Measurements from ENCODE around the gene MS4A6A. TPM values are rescaled to one million over a fixed set of nuclear protein-coding genes. Genes with fewer than 3 reads are reported as not detected.
"Not testable (repeated sequence)": the region's sequence is repeated elsewhere in the genome, so short reads cannot be mapped to it uniquely, and the experiment has no call there.

MS4A6A gene
- total RNA-seq, 1 donor from 2014 or later = not detected

DNA sequence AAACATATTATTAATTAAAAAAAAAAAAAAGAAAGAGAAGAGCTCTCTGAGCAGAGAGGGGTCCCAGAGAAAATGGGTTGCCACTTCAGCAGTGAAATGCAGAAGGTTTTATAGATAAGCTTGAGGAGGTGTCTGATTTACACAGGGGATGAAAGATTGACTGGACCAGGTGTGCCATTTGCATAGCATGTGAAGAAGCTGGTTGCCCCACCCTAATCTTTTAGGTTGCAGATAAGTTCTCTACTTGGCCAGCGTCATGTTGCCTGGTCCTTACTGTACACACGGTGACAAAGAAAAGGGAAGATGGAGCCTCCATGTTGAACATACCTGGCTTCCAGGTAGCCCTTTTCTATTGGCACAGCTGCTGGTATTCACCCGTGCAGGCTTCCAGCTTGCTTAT is 53.0 kb downstream of the MS4A6A start:
- Mint-ChIP-seq H3K4me1 (peaks cover 15% of the 10 kb centered on the region), H3K27ac (no peak overlapping the region), H3K4me3 (no peak overlapping the region), H3K9me3 (peaks cover 3% of the 10 kb centered on the region), H3K27me3 (peaks cover 3% of the 10 kb centered on the region), H3K36me3 (ENCODE audit: low read depth) (no peaks in the 10 kb centered on the region)
- intact Hi-C loops (cut with micrococcal nuclease) = loop anchor here (1.0 kb wide), 2 partner anchors 307 to 376 kb away; no protein-coding TSS in a partner anchor
- ATAC-seq (ENCODE audit: low read depth) (no peak), DNase-seq (no peak)
- ChIA-PET POLR2A (no interaction called here), CTCF (interaction anchor here (0.6 to 0.8 kb wide), 2 partner anchors 307 to 376 kb away, joined by 3 read pairs; no protein-coding TSS in a partner anchor)
- TF ChIP-seq, protein P1, sequence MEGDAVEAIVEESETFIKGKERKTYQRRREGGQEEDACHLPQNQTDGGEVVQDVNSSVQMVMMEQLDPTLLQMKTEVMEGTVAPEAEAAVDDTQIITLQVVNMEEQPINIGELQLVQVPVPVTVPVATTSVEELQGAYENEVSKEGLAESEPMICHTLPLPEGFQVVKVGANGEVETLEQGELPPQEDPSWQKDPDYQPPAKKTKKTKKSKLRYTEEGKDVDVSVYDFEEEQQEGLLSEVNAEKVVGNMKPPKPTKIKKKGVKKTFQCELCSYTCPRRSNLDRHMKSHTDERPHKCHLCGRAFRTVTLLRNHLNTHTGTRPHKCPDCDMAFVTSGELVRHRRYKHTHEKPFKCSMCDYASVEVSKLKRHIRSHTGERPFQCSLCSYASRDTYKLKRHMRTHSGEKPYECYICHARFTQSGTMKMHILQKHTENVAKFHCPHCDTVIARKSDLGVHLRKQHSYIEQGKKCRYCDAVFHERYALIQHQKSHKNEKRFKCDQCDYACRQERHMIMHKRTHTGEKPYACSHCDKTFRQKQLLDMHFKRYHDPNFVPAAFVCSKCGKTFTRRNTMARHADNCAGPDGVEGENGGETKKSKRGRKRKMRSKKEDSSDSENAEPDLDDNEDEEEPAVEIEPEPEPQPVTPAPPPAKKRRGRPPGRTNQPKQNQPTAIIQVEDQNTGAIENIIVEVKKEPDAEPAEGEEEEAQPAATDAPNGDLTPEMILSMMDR (IDR thresholded peaks at IDR 0.05) = no peak

DNA sequence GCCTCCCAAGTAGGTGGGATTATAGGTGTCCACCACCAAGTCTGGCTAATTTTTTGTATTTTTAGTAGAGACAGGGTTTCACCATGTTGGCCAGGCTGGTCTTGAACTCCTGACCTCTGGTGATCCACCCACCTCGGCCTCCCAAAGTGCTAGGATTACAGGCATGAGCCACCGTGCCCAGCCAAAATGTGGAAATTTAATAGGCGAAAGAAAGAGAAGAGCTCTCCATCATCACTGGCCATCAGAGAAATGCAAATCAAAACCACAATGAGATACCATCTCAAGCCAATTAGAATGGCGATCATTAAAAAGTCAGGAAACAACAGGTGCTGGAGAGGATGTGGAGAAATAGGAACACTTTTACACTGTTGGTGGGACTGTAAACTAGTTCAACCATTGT is 54.0 kb downstream of the MS4A6A start:
- DNase-seq; CTCF ChIA-PET; H3K9me3 Mint-ChIP-seq; H3K36me3 Mint-ChIP-seq (ENCODE audit: low read depth); POLR2A ChIA-PET; H3K27me3 Mint-ChIP-seq; intact Hi-C loops (cut with micrococcal nuclease); H3K27ac Mint-ChIP-seq; H3K4me3 Mint-ChIP-seq; ATAC-seq (ENCODE audit: low read depth): not testable (repeated sequence)
- H3K4me1 Mint-ChIP-seq = peaks cover 23% of the 10 kb centered on the region

GRCh38 chr11:60128376-60128775 is 54.5 kb downstream of the MS4A6A start:
- H3K27me3 Mint-ChIP-seq = no peaks in the 10 kb centered on the region
- DNase-seq (no peak), ATAC-seq (ENCODE audit: low read depth) (no peak)
- ChIA-PET CTCF (no interaction called here), POLR2A (no interaction called here)
- no peaks in the 10 kb centered on the region for H3K36me3 Mint-ChIP-seq (ENCODE audit: low read depth)
- H3K4me1 Mint-ChIP-seq = peaks cover 23% of the 10 kb centered on the region
- H3K9me3 Mint-ChIP-seq = no peaks in the 10 kb centered on the region
- TF ChIP-seq, protein P1 (IDR thresholded peaks at IDR 0.05) = no peak
- intact Hi-C loops (cut with micrococcal nuclease) = no loop called here
- no peak overlapping the region for H3K27ac Mint-ChIP-seq
- no peak overlapping the region for H3K4me3 Mint-ChIP-seq

DNA sequence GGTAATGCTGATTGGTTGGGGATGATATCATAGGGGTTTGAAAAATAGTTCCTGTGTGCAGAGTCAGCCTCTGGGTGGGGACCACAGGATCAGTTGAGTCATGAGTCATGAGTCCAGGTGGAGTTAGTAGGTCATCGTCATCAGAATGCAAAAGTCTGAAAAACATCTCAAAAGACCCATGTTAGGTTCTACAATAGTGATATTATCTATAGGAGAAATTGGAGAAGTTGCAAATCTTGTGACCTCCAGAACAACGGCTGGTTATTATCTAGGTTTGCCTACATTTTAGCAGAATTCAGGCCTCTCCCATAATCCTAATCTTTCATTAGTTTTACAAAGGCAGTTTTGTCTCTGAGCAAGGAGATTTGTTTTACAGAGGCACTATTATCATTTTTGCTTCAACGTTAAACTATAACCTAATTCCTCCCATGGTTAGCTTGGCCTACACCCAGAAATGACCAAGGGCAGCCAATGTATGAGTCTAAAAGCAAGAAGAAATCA is 55.5 kb downstream of the MS4A6A start:
- H3K36me3 Mint-ChIP-seq (ENCODE audit: low read depth) = no peaks in the 10 kb centered on the region
- no peaks in the 10 kb centered on the region for H3K27me3 Mint-ChIP-seq
- peaks cover 23% of the 10 kb centered on the region for H3K4me1 Mint-ChIP-seq
- TF ChIP-seq, protein P1 (IDR thresholded peaks at IDR 0.05) = no peak
- DNase-seq (no peak), ATAC-seq (ENCODE audit: low read depth) (no peak)
- intact Hi-C loops (cut with micrococcal nuclease) = no loop called here
- no peak overlapping the region for H3K4me3 Mint-ChIP-seq
- CTCF ChIA-PET = no interaction called here
- H3K27ac Mint-ChIP-seq = no peak overlapping the region
- no peaks in the 10 kb centered on the region for H3K9me3 Mint-ChIP-seq
- POLR2A ChIA-PET = no interaction called here

DNA sequence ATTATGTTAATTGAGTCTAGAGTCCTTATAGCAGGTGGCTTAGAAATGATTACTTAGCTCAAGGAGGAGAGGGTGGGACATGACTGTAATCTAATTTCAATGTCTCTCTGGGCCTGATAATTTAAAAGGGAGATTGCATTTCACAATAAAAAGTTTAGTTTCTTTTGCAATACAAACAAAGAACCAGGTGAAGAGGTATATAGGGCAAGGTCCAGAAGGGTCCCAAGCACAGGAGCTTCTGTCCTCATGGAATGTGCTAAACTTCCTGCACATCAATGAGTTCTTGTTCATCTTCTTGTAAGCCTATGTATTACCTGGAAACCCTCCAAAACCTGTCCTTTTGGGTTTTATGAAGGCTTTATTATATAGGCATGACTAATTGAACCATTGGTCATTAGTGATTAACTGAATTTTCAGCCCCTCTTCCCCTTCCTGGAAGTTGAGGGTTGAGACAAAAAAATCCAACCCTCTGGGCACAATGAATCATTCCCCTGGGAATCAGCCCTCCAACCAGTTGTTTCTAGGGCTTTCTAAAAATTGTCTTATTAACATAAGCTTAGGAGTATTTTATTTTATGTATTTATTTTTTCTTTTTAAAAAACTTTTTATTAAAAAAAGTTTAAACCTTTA is 56.8 kb downstream of the MS4A6A start:
- ATAC-seq (ENCODE audit: low read depth) (no peak), DNase-seq (no peak)
- Mint-ChIP-seq H3K4me3 (no peak overlapping the region), H3K27ac (no peak overlapping the region), H3K36me3 (ENCODE audit: low read depth) (no peaks in the 10 kb centered on the region), H3K4me1 (peaks cover 23% of the 10 kb centered on the region), H3K9me3 (no peaks in the 10 kb centered on the region), H3K27me3 (no peaks in the 10 kb centered on the region)
- TF ChIP-seq, protein P1 (IDR thresholded peaks at IDR 0.05) = no peak
- POLR2A ChIA-PET = no interaction called here
- CTCF ChIA-PET = no interaction called here
- intact Hi-C loops (cut with micrococcal nuclease) = no loop called here
